ENCODE measurements around the gene UBA1.

Gene UBA1

DNA sequence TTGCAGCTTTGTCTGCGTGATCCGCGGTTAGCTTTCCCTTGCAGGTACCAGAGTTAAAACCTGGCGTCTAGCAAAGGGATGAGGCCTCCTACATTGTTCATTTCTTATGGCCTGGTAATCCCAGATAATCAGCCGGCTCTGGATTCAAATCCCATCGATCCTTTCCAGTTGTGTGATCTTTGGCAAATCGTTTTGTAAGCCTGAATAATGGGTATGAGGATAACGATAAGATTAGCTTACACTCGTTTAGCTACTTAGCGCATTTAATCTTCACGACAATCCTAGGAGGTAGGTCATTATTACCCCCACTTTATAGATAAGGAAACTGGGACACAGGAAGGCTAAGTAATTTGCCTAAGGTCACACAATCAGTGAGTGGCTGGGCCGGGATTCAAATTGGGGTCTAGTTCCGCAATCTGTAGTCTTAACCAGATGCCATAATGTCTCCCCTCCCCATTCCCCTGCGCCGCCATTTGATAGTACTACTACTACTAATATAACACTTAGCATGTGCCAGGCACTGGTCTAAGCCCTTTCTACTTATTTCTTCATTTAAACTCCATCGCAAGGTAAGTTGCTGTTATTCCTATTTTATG is 1.7 kb upstream of the UBA1 start:
- no peaks in the 10 kb centered on the region for H3K36me3 ChIP-seq (ENCODE audit: insufficient read depth)
- peaks cover 38% of the 10 kb centered on the region for H3K79me2 ChIP-seq (ENCODE audit: insufficient read depth, low read depth)
- TF ChIP-seq, protein P1, sequence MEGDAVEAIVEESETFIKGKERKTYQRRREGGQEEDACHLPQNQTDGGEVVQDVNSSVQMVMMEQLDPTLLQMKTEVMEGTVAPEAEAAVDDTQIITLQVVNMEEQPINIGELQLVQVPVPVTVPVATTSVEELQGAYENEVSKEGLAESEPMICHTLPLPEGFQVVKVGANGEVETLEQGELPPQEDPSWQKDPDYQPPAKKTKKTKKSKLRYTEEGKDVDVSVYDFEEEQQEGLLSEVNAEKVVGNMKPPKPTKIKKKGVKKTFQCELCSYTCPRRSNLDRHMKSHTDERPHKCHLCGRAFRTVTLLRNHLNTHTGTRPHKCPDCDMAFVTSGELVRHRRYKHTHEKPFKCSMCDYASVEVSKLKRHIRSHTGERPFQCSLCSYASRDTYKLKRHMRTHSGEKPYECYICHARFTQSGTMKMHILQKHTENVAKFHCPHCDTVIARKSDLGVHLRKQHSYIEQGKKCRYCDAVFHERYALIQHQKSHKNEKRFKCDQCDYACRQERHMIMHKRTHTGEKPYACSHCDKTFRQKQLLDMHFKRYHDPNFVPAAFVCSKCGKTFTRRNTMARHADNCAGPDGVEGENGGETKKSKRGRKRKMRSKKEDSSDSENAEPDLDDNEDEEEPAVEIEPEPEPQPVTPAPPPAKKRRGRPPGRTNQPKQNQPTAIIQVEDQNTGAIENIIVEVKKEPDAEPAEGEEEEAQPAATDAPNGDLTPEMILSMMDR (conservative IDR thresholded peaks at IDR 0.05; ENCODE audit: low read depth, low read length): no peak
- peak overlapping the region; percentile 73; the same call in 1 of the 2 replicates for H3K27ac ChIP-seq
- no peak overlapping the region for H3K4me3 ChIP-seq (IDR thresholded peaks at IDR 0.05; ENCODE audit: insufficient read depth, low read depth, low read length)
- H3K4me1 ChIP-seq (ENCODE audit: low read depth, poor library complexity, severe bottlenecking): peaks cover 39% of the 10 kb centered on the region
- no peaks in the 10 kb centered on the region for H4K20me1 ChIP-seq (ENCODE audit: insufficient read depth)
- H3K9ac ChIP-seq: peak overlapping the region; percentile 85; the same call in 1 of the 2 replicates
- no peak overlapping the region for H2AFZ ChIP-seq (ENCODE audit: low read depth)
- peak overlapping the region; percentile 80 for H3K4me2 ChIP-seq
- no peaks in the 10 kb centered on the region for H3K27me3 ChIP-seq (ENCODE audit: insufficient read depth, low read depth)

DNA sequence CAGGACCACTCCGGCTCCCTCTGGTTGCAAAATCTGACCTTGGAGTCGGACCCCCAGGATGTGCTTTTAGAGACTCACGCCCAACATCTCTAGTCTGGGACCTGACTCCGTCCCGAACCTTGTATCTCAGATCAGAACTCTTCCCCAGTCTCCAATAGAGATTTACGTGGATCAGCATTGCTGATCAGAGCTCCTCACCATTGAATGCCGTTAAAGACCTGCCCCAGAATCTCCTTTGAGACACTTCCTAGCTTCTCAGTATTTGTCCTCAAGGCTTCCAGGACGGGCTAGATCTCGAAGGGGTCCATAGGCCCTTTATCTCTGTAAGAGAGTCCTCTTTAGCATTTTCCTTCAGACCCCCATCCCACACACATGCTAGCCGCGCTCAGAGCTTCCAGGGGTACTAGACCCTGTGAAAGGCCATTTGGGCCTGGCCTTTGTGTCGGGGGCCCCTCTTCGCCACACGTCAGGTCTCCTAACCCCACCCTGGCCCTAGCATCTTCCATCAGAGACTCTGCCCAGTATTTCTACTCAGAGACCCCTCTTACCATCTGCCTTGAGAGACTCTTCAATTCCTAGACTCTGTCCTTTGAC is 662 bp downstream of the UBA1 start:
- H4K20me1 ChIP-seq (ENCODE audit: insufficient read depth): no peaks in the 10 kb centered on the region
- peaks cover 52% of the 10 kb centered on the region for H3K79me2 ChIP-seq (ENCODE audit: insufficient read depth, low read depth)
- H2AFZ ChIP-seq (ENCODE audit: low read depth): no peak overlapping the region
- TF ChIP-seq, protein P1 (conservative IDR thresholded peaks at IDR 0.05; ENCODE audit: low read depth, low read length): no peak
- H3K4me2 ChIP-seq: peak overlapping the region; percentile 85
- H3K27me3 ChIP-seq (ENCODE audit: insufficient read depth, low read depth): no peaks in the 10 kb centered on the region
- peaks cover 43% of the 10 kb centered on the region for H3K4me1 ChIP-seq (ENCODE audit: low read depth, poor library complexity, severe bottlenecking)
- no peaks in the 10 kb centered on the region for H3K36me3 ChIP-seq (ENCODE audit: insufficient read depth)
- peak overlapping the region; percentile 66 for H3K27ac ChIP-seq
- peak overlapping the region; percentile 86 for H3K9ac ChIP-seq
- H3K4me3 ChIP-seq (IDR thresholded peaks at IDR 0.05; ENCODE audit: insufficient read depth, low read depth, low read length): no peak overlapping the region

- Histone ChIP-seq H3K9ac (no peak overlapping the region), H3K27ac (no peak overlapping the region), H3K4me2 (peak overlapping the region; percentile 85)
Observed at GRCh38 chrX:47196098-47196497, 2.5 kb downstream of the UBA1 start.

GRCh38 chrX:47197526-47197925 is 3.9 kb downstream of the UBA1 start:
- Histone ChIP-seq H3K36me3 (ENCODE audit: insufficient read depth) (no peaks in the 10 kb centered on the region), H3K9ac (no peak overlapping the region), H3K4me3 (IDR thresholded peaks at IDR 0.05; ENCODE audit: insufficient read depth, low read depth, low read length) (no peak overlapping the region), H3K27me3 (ENCODE audit: insufficient read depth, low read depth) (no peaks in the 10 kb centered on the region), H2AFZ (ENCODE audit: low read depth) (no peak overlapping the region), H3K4me1 (ENCODE audit: low read depth, poor library complexity, severe bottlenecking) (peaks cover 37% of the 10 kb centered on the region), H4K20me1 (ENCODE audit: insufficient read depth) (no peaks in the 10 kb centered on the region), H3K4me2 (no peak overlapping the region), H3K79me2 (ENCODE audit: insufficient read depth, low read depth) (peaks cover 47% of the 10 kb centered on the region), H3K27ac (no peak overlapping the region)
- TF ChIP-seq, protein P1 (conservative IDR thresholded peaks at IDR 0.05; ENCODE audit: low read depth, low read length): no peak

More at GRCh38 chrX:47196098-47196497, 2.5 kb downstream of the UBA1 start:
- Histone ChIP-seq H2AFZ (ENCODE audit: low read depth) (no peak overlapping the region), H4K20me1 (ENCODE audit: insufficient read depth) (no peaks in the 10 kb centered on the region), H3K79me2 (ENCODE audit: insufficient read depth, low read depth) (peaks cover 52% of the 10 kb centered on the region), H3K4me3 (IDR thresholded peaks at IDR 0.05; ENCODE audit: insufficient read depth, low read depth, low read length) (no peak overlapping the region), H3K27me3 (ENCODE audit: insufficient read depth, low read depth) (no peaks in the 10 kb centered on the region), H3K4me1 (ENCODE audit: low read depth, poor library complexity, severe bottlenecking) (peaks cover 39% of the 10 kb centered on the region), H3K36me3 (ENCODE audit: insufficient read depth) (no peaks in the 10 kb centered on the region)
- TF ChIP-seq, protein P1 (conservative IDR thresholded peaks at IDR 0.05; ENCODE audit: low read depth, low read length): no peak
